Body of pancreas (tissue), 4 donors: ENCODE measurements around the gene CHN1. TPM values are rescaled to one million over a fixed set of nuclear protein-coding genes. Genes with fewer than 3 reads are reported as not detected.

Source experiments
- ATAC-seq: fragments of 150-250 bp; one replicate; pipeline ENCODE4 v1.9.1; 2016
- DNase-seq, 4 donors: peaks; one replicate each; pipeline ENCODE4 v3.0.0-alpha.2; 2019
- H3K27ac ChIP-seq, 4 donors: fragments of 200-600 bp; sonication (generic); 1 replicate in 3 of 4; 2 replicates in 1 of 4; pipeline versions ENCODE4 v1.5.1 to v1.6.1; 2016 to 2019; ENCODE audit warnings: mild to moderate bottlenecking in 1 of 4, mixed read lengths in 1 of 4, moderate library complexity in 1 of 4
- H3K27me3 ChIP-seq, 2 donors: fragments of 200-600 bp; sonication (generic); one replicate each; pipeline ENCODE4 v1.6.0; 2016; ENCODE audit warnings: mild to moderate bottlenecking in 1 of 2
- H3K36me3 ChIP-seq, 2 donors: fragments of 200-600 bp; sonication (generic); replicated peaks in 1 of 2; 2 replicates each; pipeline ENCODE4 v1.5.1; 2016; ENCODE audit warnings: low read depth in 2 of 2; ENCODE audit not compliant: insufficient read depth in 1 of 2
- H3K4me1 ChIP-seq: fragments of 200-600 bp; sonication (generic); one replicate; pipeline ENCODE4 v1.6.0; 2016
- H3K4me3 ChIP-seq, 2 donors: fragments of 200-600 bp; sonication (generic); 1 replicate in 1 of 2; 2 replicates in 1 of 2; pipeline ENCODE4 v1.5.1; 2016 to 2019
- H3K9me3 ChIP-seq, 3 donors: fragments of 200-600 bp; sonication (generic); 1 replicate in 2 of 3; 2 replicates in 1 of 3; pipeline ENCODE4 v1.5.1; 2016
- CTCF ChIP-seq, 7 experiments: fragments of 450-650 bp in 4 of 7; fragments of 200-600 bp in 3 of 7; sonication (generic) in 3 of 7; IDR thresholded peaks; one replicate each; pipeline ENCODE4 v1.5.1; 2016 to 2019; ENCODE audit warnings: antibody characterized with exemption in 7 of 7
- POLR2A ChIP-seq, 3 donors: fragments of 450-650 bp; IDR thresholded peaks; one replicate each; pipeline ENCODE4 v1.6.1; 2016; ENCODE audit warnings: antibody characterized with exemption in 3 of 3, mild to moderate bottlenecking in 2 of 3
- WGBS, 2 donors: methylation state at CpG; one replicate each; pipeline ENCODE4 v1.1.5; 2017; 5-methylcytosine and 5-hydroxymethylcytosine counted together
- intact Hi-C: fragments of 100-400 bp; cut with DNase I; formaldehyde crosslinking; loops from one replicate; pipeline ENCODE4 v1.15.1; 2023
- total RNA-seq, 2 donors: library from RNA; depleted of rRNA; stranded (reverse); fragments of >200 nt; gene quantifications; one replicate each; pipeline ENCODE4 v1.1.0, GENCODE V29; 2016

The CHN1 gene
- total RNA-seq, 2 donors from 2014 or later = 2.9 to 11.9 TPM

GRCh38 chr2:175034716-175035115 lies 29.5 kb upstream of the CHN1 start:
- ATAC-seq (no peak), DNase-seq (no peak)
- WGBS, 2 donors = 81 to 91% methylated on average over 3 of the region's 3 CpGs
- Histone ChIP-seq H3K36me3 (no peaks in the 10 kb centered on the region), H3K9me3 (no peaks in the 10 kb centered on the region), H3K27me3 (no peaks in the 10 kb centered on the region), H3K4me3 (no peak overlapping the region), H3K27ac (no peak overlapping the region), H3K4me1 (peaks cover 4% of the 10 kb centered on the region)
- TF ChIP-seq POLR2A (IDR thresholded peaks at IDR 0.05) = no peak
- intact Hi-C loops = no loop called here

GRCh38 chr2:175030380-175031271 lies 25.4 kb upstream of the CHN1 start:
- DNase-seq (peak in 2 of 4 donors; percentile 20 to 32), ATAC-seq (no peak)
- intact Hi-C loops = no loop called here
- H3K36me3 ChIP-seq = no peaks in the 10 kb centered on the region
- no peak overlapping the region for H3K27ac ChIP-seq
- H3K4me3 ChIP-seq = no peak overlapping the region
- H3K9me3 ChIP-seq = no peaks in the 10 kb centered on the region
- no peaks in the 10 kb centered on the region for H3K4me1 ChIP-seq
- 81 to 90% methylated on average over 5 of the region's 5 CpGs for WGBS, 2 donors
- TF ChIP-seq POLR2A (IDR thresholded peaks at IDR 0.05) (no peak), CTCF (IDR thresholded peaks at IDR 0.05) (peak in 3 of 7 experiments; percentile 7 to 19 (median 13))
- no peaks in the 10 kb centered on the region for H3K27me3 ChIP-seq

GRCh38 chr2:175027755-175028154 lies 22.6 kb upstream of the CHN1 start:
- no peak overlapping the region for H3K4me3 ChIP-seq
- H3K27ac ChIP-seq = no peak overlapping the region
- no peak for TF ChIP-seq CTCF (IDR thresholded peaks at IDR 0.05)
- TF ChIP-seq POLR2A (IDR thresholded peaks at IDR 0.05) = no peak
- H3K27me3 ChIP-seq = no peaks in the 10 kb centered on the region
- 91 to 94% methylated on average over 3 of the region's 3 CpGs for WGBS, 2 donors
- ATAC-seq = no peak
- no peaks in the 10 kb centered on the region for H3K4me1 ChIP-seq
- H3K9me3 ChIP-seq = no peaks in the 10 kb centered on the region
- no peaks in the 10 kb centered on the region for H3K36me3 ChIP-seq
- intact Hi-C loops = no loop called here
- no peak for DNase-seq

- Histone ChIP-seq H3K4me1 (no peaks in the 10 kb centered on the region), H3K27ac (no peak overlapping the region), H3K27me3 (no peaks in the 10 kb centered on the region), H3K4me3 (no peak overlapping the region), H3K36me3 (no peaks in the 10 kb centered on the region), H3K9me3 (no peaks in the 10 kb centered on the region)
- intact Hi-C loops = no loop called here
- ATAC-seq (no peak), DNase-seq (no peak)
- TF ChIP-seq POLR2A (IDR thresholded peaks at IDR 0.05) (no peak), CTCF (IDR thresholded peaks at IDR 0.05) (no peak)
- WGBS, 2 donors = 89 to 90% methylated on average over 2 of the region's 2 CpGs
Observed at GRCh38 chr2:175026385-175026784, 21.2 kb upstream of the CHN1 start.

GRCh38 chr2:175025946-175026345 lies 20.8 kb upstream of the CHN1 start:
- intact Hi-C loops = no loop called here
- H3K4me1 ChIP-seq = no peaks in the 10 kb centered on the region
- 87 to 90% methylated on average over 1 of the region's 1 CpG for WGBS, 2 donors
- no peak overlapping the region for H3K27ac ChIP-seq
- ATAC-seq = no peak
- no peaks in the 10 kb centered on the region for H3K27me3 ChIP-seq
- TF ChIP-seq CTCF (IDR thresholded peaks at IDR 0.05) (no peak), POLR2A (IDR thresholded peaks at IDR 0.05) (no peak)
- H3K36me3 ChIP-seq = no peaks in the 10 kb centered on the region
- no peak for DNase-seq
- no peak overlapping the region for H3K4me3 ChIP-seq
- H3K9me3 ChIP-seq = no peaks in the 10 kb centered on the region
